K562 (cell line): ENCODE measurements around the gene YPEL4. TPM values are rescaled to one million over a fixed set of nuclear protein-coding genes. Genes with fewer than 3 reads are reported as not detected.

Experiments used
- ARHGAP35 ChIP-seq: fragments of 450-650 bp; IDR thresholded peaks from 2 replicates; pipeline ENCODE4 v1.6.1; 2018; ENCODE audit not compliant: partially characterized antibody
- ARID1B ChIP-seq: fragments of 450-650 bp; IDR thresholded peaks from 2 replicates; pipeline ENCODE4 v1.6.1; 2016; ENCODE audit warnings: antibody characterized with exemption, mild to moderate bottlenecking, inconsistent platforms
- BDP1 ChIP-seq: IDR thresholded peaks from 3 replicates; pipeline ENCODE4 v1.6.1; 2011; ENCODE audit not compliant: insufficient read length, insufficient read depth
- DPF2 ChIP-seq: fragments of 450-650 bp; IDR thresholded peaks from 2 replicates; pipeline ENCODE4 v1.6.1; 2016
- ELF4 ChIP-seq: fragments of 450-650 bp; formaldehyde crosslinking; IDR thresholded peaks from 2 replicates; pipeline ENCODE4 v1.4.0; 2022; ENCODE audit warnings: missing genetic modification characterization
- FOXJ2 ChIP-seq: fragments of 200-800 bp; sonication (Bioruptor generic); IDR thresholded peaks from 2 replicates; pipeline ENCODE4 v1.6.1; 2016; ENCODE audit warnings: missing genetic modification characterization, missing compliant biosample characterization
- KDM4B ChIP-seq, 2 experiments: fragments of 450-650 bp in 1 of 2; sonication (generic) in 1 of 2; IDR thresholded peaks; 2 replicates each; pipeline ENCODE4 v1.6.1; 2016 to 2017; ENCODE audit warnings: borderline replicate concordance in 2 of 2, antibody characterized with exemption in 1 of 2, low read depth in 1 of 2, mild to moderate bottlenecking in 1 of 2
- MAFF ChIP-seq: IDR thresholded peaks from 2 replicates; pipeline ENCODE4 v1.6.1; 2012; ENCODE audit warnings: low read length, improper control_type of control experiment
- MTF1 ChIP-seq: fragments of 250-450 bp; sonication (Bioruptor Pico); IDR thresholded peaks from 2 replicates; pipeline ENCODE4 v1.9.0; 2021; ENCODE audit warnings: moderate library complexity, mild to moderate bottlenecking, inconsistent platforms, borderline replicate concordance
- NFIX ChIP-seq: fragments of 250-450 bp; sonication (Bioruptor Pico); IDR thresholded peaks from 2 replicates; pipeline ENCODE4 v1.4.0; 2020; ENCODE audit warnings: low read depth, mild to moderate bottlenecking, moderate library complexity
- NR4A1 ChIP-seq, 2 experiments: fragments of 250-450 bp in 1 of 2; fragments of 450-650 bp in 1 of 2; sonication (Bioruptor Pico) in 1 of 2; IDR thresholded peaks; 2 replicates each; pipeline versions ENCODE4 v1.4.0 to v1.6.1; 2016 to 2020; ENCODE audit warnings: mild to moderate bottlenecking in 2 of 2, missing compliant biosample characterization in 1 of 2, missing genetic modification characterization in 1 of 2, moderate library complexity in 1 of 2
- OTX1 ChIP-seq: fragments of 450-650 bp; formaldehyde crosslinking; IDR thresholded peaks from 2 replicates; pipeline ENCODE4 v1.4.0; 2022; ENCODE audit warnings: mild to moderate bottlenecking
- PHB2 ChIP-seq: fragments of 450-650 bp; IDR thresholded peaks from 2 replicates; pipeline ENCODE4 v1.6.1; 2017; ENCODE audit warnings: low read depth
- PHF8 ChIP-seq: fragments of 200-600 bp; sonication (generic); IDR thresholded peaks from 2 replicates; pipeline ENCODE4 v1.6.1; 2012; ENCODE audit warnings: mixed run types, mild to moderate bottlenecking, inconsistent platforms, low read length, moderate library complexity, borderline replicate concordance
- SMARCC2 ChIP-seq: fragments of 450-650 bp; IDR thresholded peaks from 2 replicates; pipeline ENCODE4 v1.6.1; 2017; ENCODE audit warnings: antibody characterized with exemption, moderate library complexity, mild to moderate bottlenecking, low read depth
- SRSF1 ChIP-seq: fragments of 200-400 bp; formaldehyde crosslinking; IDR thresholded peaks from 2 replicates; pipeline ENCODE4 v1.6.1; 2017; ENCODE audit warnings: mild to moderate bottlenecking, low read depth, low read length, moderate library complexity
- XRCC4 ChIP-seq: IDR thresholded peaks from one replicate; pipeline ENCODE4 v1.6.1; 2011; ENCODE audit not compliant: insufficient read depth, insufficient read length; ENCODE audit errors: extremely low read depth
- ZBTB2 ChIP-seq: fragments of 450-650 bp; IDR thresholded peaks from 2 replicates; pipeline ENCODE4 v1.6.1; 2016; ENCODE audit warnings: antibody characterized with exemption
- ZBTB7A ChIP-seq: IDR thresholded peaks from 2 replicates; pipeline ENCODE4 v1.6.1; 2011; ENCODE audit warnings: low read depth, mild to moderate bottlenecking, low read length, moderate library complexity, borderline replicate concordance; ENCODE audit not compliant: control insufficient read depth
- ZNF311 ChIP-seq: fragments of 250-450 bp; sonication (Bioruptor Pico); IDR thresholded peaks from 2 replicates; pipeline ENCODE4 v1.4.0; 2020; ENCODE audit warnings: mild to moderate bottlenecking, moderate library complexity
- ZNF592 ChIP-seq: fragments of 450-650 bp; IDR thresholded peaks from 2 replicates; pipeline ENCODE4 v1.6.1; 2017; ENCODE audit warnings: antibody characterized with exemption, mild to moderate bottlenecking
- ZNF699 ChIP-seq: fragments of 250-450 bp; sonication (Bioruptor Pico); IDR thresholded peaks from 2 replicates; pipeline ENCODE4 v1.8.0; 2021; ENCODE audit warnings: mild to moderate bottlenecking, moderate library complexity; ENCODE audit not compliant: insufficient replicate concordance
- ZNF764 ChIP-seq: fragments of 250-450 bp; sonication (Bioruptor Pico); IDR thresholded peaks from 2 replicates; pipeline ENCODE4 v1.4.0; 2020; ENCODE audit warnings: low read depth, mild to moderate bottlenecking, moderate library complexity
- polyA plus RNA-seq, 8 experiments: library from polyadenylated mRNA; depleted of rRNA in 4 of 8; stranded (reverse) in 5 of 8; unstranded in 3 of 8; fragments of >200 nt; fragmentation: Nextera tagmentation in 2 of 8; fragmentation: Illumina TruSeq in 1 of 8; extraction: Ambion mirVana in 2 of 8; extraction: Trizol in 1 of 8; gene quantifications; 2 replicates each; pipeline versions ENCODE4 v1.2.1 to v1.2.3, GENCODE V29; 2011 to 2014; ENCODE audit warnings: inconsistent platforms in 1 of 8, missing spikeins in 1 of 8
- total RNA-seq, 7 experiments: library from RNA; depleted of rRNA in 6 of 7; stranded (reverse); fragments of >200 nt in 6 of 7; fragmentation: Illumina TruSeq in 2 of 7; extraction: Trizol in 2 of 7; gene quantifications; 2 replicates each; pipeline versions ENCODE4 v1.2.1 to v1.2.3, GENCODE V29; 2011 to 2021; ENCODE audit warnings: low replicate concordance in 1 of 7

Gene YPEL4
- total and polyA plus RNA-seq, 9 of the 15 experiments (the other 6 are each of a cell fraction or from before 2014, with no cell fraction given) = 0.07 to 1.4 (median 0.40) TPM; not detected in 2

- TF ChIP-seq ZNF311 (CRISPR knock-in tag) = no peak
- TF ChIP-seq DPF2 = peak; percentile 40; the same call in 1 of the 2 replicates
- peak; percentile 40; the same call in 1 of the 2 replicates for TF ChIP-seq PHB2
- no peak for TF ChIP-seq XRCC4
- no peak for TF ChIP-seq MTF1
- TF ChIP-seq ARHGAP35 = peak; percentile 61
- TF ChIP-seq ZBTB7A = peak; percentile 43; the same call in 1 of the 2 replicates
- no peak for TF ChIP-seq BDP1
- TF ChIP-seq ZNF699 = no peak
- TF ChIP-seq FOXJ2 (tag) = 0 out of 2 replicates have a peak, but pooled peaks have one; percentile 37
- peak; percentile 87 for TF ChIP-seq ELF4 (CRISPR knock-in tag)
- no peak for TF ChIP-seq KDM4B (IDR thresholded peaks at IDR 0.05; ENCODE audit: borderline replicate concordance in 2 of 2, low read depth in 1 of 2)
- no peak for TF ChIP-seq PHF8
- TF ChIP-seq NFIX = no peak
- TF ChIP-seq MAFF = no peak
- no peak for TF ChIP-seq ZNF592
- TF ChIP-seq OTX1 = 0 out of 2 replicates have a peak, but pooled peaks have one; percentile 51
- TF ChIP-seq ZBTB2 = 0 out of 2 replicates have a peak, but pooled peaks have one; percentile 18
- TF ChIP-seq SRSF1 = no peak
- TF ChIP-seq NR4A1 (CRISPR knock-in tag; IDR thresholded peaks at IDR 0.05) = no peak
- TF ChIP-seq NR4A1 (tag; IDR thresholded peaks at IDR 0.05) = no peak
- peak; percentile 38; the same call in 1 of the 2 replicates for TF ChIP-seq ARID1B
- no peak for TF ChIP-seq SMARCC2
- no peak for TF ChIP-seq ZNF764 (CRISPR knock-in tag)
These were observed at the start of gene YPEL4 (continued) for GRCh38 chr11:57649826-57650738.
